NT2/D1 (cell line): Measurements from ENCODE around the gene CA12.
"Not testable (repeated sequence)": the region's sequence is repeated elsewhere in the genome, so short reads cannot be mapped to it uniquely, and the experiment has no call there.

Experiments used
- DNase-seq: peaks from one replicate; pipeline ENCODE4 v3.0.0-alpha.2; 2011; ENCODE audit warnings: low read depth, low spot score
- H3K27me3 ChIP-seq: 2 replicates; pipeline ENCODE4 v1.6.0; 2011; ENCODE audit warnings: mild to moderate bottlenecking; ENCODE audit not compliant: insufficient read length, insufficient read depth
- H3K36me3 ChIP-seq: 2 replicates; pipeline ENCODE4 v1.6.1; 2011; ENCODE audit warnings: mild to moderate bottlenecking, low read length, mixed read lengths; ENCODE audit not compliant: insufficient read depth, insufficient read length
- H3K4me1 ChIP-seq: 2 replicates; pipeline ENCODE4 v1.5.1; 2011; ENCODE audit not compliant: insufficient read depth, insufficient read length
- H3K4me3 ChIP-seq: 2 replicates; pipeline ENCODE4 v1.5.1; 2011; ENCODE audit warnings: low read depth; ENCODE audit not compliant: insufficient read length
- H3K9ac ChIP-seq: 2 replicates; pipeline ENCODE4 v1.6.0; 2011; ENCODE audit warnings: low read depth; ENCODE audit not compliant: insufficient read length
- H3K9me3 ChIP-seq: 2 replicates; pipeline ENCODE4 v1.5.1; 2011; ENCODE audit warnings: mild to moderate bottlenecking, low read length; ENCODE audit not compliant: insufficient read depth
- SUZ12 ChIP-seq: IDR thresholded peaks from 2 replicates; pipeline ENCODE4 v1.6.1; 2011; ENCODE audit not compliant: insufficient read length, insufficient read depth; ENCODE audit errors: extremely low read depth
- YY1 ChIP-seq: IDR thresholded peaks from 2 replicates; pipeline ENCODE4 v1.6.1; 2011; ENCODE audit not compliant: insufficient read length, insufficient read depth
- ZNF274 ChIP-seq: IDR thresholded peaks from 2 replicates; pipeline ENCODE4 v1.6.1; 2011; ENCODE audit warnings: mild to moderate bottlenecking, low read depth, low read length

Gene CA12

GRCh38 chr15:63349621-63350020 is 32.0 kb downstream of the CA12 start:
- Histone ChIP-seq H3K9me3 (no peaks in the 10 kb centered on the region), H3K4me3 (no peak overlapping the region), H3K9ac (no peak overlapping the region), H3K4me1 (no peaks in the 10 kb centered on the region), H3K27me3 (no peaks in the 10 kb centered on the region), H3K36me3 (no peaks in the 10 kb centered on the region)
- no peak for TF ChIP-seq SUZ12
- DNase-seq: no peak

DNA sequence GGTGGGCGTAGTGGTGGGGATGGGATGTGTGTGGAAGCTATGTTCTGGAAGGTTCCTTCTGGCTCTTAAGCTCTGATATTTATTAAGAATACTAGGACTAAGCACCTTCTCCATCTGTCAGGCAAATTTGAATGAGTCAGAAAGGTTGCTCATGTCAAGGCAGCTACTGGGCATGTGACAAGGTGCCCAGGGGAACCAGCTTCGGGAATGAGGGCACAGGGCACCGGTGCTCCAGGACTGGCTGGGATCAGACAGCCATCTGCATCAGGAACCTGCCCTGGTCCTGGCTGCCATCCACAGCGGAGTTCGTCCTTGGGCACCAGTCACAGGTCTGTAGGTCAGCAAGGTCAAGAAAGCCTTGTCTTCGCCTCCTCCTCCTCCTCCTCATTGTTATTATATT is 32.5 kb downstream of the CA12 start:
- no peak for TF ChIP-seq YY1
- no peak for TF ChIP-seq ZNF274
- no peak for TF ChIP-seq SUZ12
- no peak for DNase-seq
- no peaks in the 10 kb centered on the region for H3K27me3 ChIP-seq

GRCh38 chr15:63348392-63348791 is 33.3 kb downstream of the CA12 start:
- H3K4me3 ChIP-seq: no peak overlapping the region
- no peaks in the 10 kb centered on the region for H3K27me3 ChIP-seq
- no peak for DNase-seq
- H3K9me3 ChIP-seq: no peaks in the 10 kb centered on the region
- H3K36me3 ChIP-seq: no peaks in the 10 kb centered on the region
- no peaks in the 10 kb centered on the region for H3K4me1 ChIP-seq
- no peak overlapping the region for H3K9ac ChIP-seq
- TF ChIP-seq YY1: no peak
- TF ChIP-seq ZNF274: no peak
- TF ChIP-seq SUZ12: no peak

More for the DNA sequence above, 32.5 kb downstream of the CA12 start:
- Histone ChIP-seq H3K4me1 (no peaks in the 10 kb centered on the region), H3K4me3 (no peak overlapping the region), H3K9me3 (no peaks in the 10 kb centered on the region), H3K9ac (no peak overlapping the region), H3K36me3 (no peaks in the 10 kb centered on the region)

GRCh38 chr15:63347074-63347857 is 34.4 kb downstream of the CA12 start:
- no peak for DNase-seq
- TF ChIP-seq ZNF274 (no peak), YY1 (no peak), SUZ12 (no peak)
- H3K27me3 ChIP-seq: no peaks in the 10 kb centered on the region
- H3K9me3 ChIP-seq: no peaks in the 10 kb centered on the region
- no peaks in the 10 kb centered on the region for H3K4me1 ChIP-seq
- no peak overlapping the region for H3K9ac ChIP-seq
- no peak overlapping the region for H3K4me3 ChIP-seq
- no peaks in the 10 kb centered on the region for H3K36me3 ChIP-seq

- no peaks in the 10 kb centered on the region for H3K27me3 ChIP-seq
- no peak overlapping the region for H3K4me3 ChIP-seq
- peaks cover 5% of the 10 kb centered on the region for H3K4me1 ChIP-seq
- TF ChIP-seq ZNF274 (no peak), SUZ12 (no peak), YY1 (no peak)
- no peaks in the 10 kb centered on the region for H3K9me3 ChIP-seq
- H3K36me3 ChIP-seq: no peaks in the 10 kb centered on the region
- no peak overlapping the region for H3K9ac ChIP-seq
- DNase-seq: no peak
Observed at GRCh38 chr15:63345391-63345752, 36.3 kb downstream of the CA12 start.

GRCh38 chr15:63344731-63345390 is 36.8 kb downstream of the CA12 start:
- H3K4me1 ChIP-seq: peaks cover 8% of the 10 kb centered on the region
- H3K27me3 ChIP-seq: no peaks in the 10 kb centered on the region
- no peaks in the 10 kb centered on the region for H3K36me3 ChIP-seq
- no peak overlapping the region for H3K9ac ChIP-seq
- no peak for DNase-seq
- H3K9me3 ChIP-seq: no peaks in the 10 kb centered on the region
- TF ChIP-seq SUZ12 (no peak), ZNF274 (no peak), YY1 (no peak)
- H3K4me3 ChIP-seq: no peak overlapping the region

DNA sequence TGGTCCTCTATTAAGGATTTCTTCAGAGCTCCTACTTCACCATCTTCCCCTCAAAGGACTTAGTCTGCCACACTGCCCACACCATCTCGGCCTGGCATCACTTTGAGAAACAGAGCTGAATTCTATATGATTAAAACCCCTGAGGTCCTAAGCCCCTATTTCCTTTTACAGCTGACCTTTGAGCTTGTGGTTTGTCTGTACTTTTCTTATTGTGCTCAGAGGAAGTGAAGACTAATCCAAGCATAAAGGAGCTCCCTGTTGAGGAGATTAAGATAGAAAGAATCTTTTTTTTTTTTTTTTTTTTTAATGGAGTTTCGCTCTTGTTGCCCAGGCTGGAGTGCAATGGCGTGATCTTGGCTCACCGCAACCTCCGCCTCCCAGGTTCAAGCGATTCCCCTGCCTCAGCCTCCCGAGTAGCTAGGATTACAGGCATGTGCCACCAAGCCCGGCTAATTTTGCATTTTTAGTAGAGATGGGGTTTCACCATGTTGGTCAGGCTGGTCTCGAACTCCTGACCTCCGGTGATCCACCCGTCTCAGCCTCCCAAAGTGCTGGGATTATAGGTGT is 38.6 kb downstream of the CA12 start:
- not testable (repeated sequence) for H3K9me3 ChIP-seq, H3K27me3 ChIP-seq, H3K4me3 ChIP-seq, H3K9ac ChIP-seq, H3K36me3 ChIP-seq, DNase-seq
- H3K4me1 ChIP-seq: peaks cover 16% of the 10 kb centered on the region
